GM12864 (cell line): Measurements from ENCODE around the gene OSBPL3.

ENCODE experiments used
- DNase-seq: peaks from one replicate; pipeline ENCODE4 v3.0.0-alpha.2; 2011; ENCODE audit warnings: low read depth
- H3K4me3 ChIP-seq: 2 replicates; pipeline ENCODE4 v1.5.1; 2011; ENCODE audit warnings: mild to moderate bottlenecking, low read depth, low read length, control low read depth
- CTCF ChIP-seq: IDR thresholded peaks from 2 replicates; pipeline ENCODE4 v1.5.1; 2011; ENCODE audit warnings: low read depth, mild to moderate bottlenecking, moderate library complexity, low read length, control low read depth, inconsistent platforms; ENCODE audit errors: missing control alignments

Gene OSBPL3

GRCh38 chr7:24972991-24973390 lies 7.0 kb downstream of the OSBPL3 start:
- no peak overlapping the region for H3K4me3 ChIP-seq
- TF ChIP-seq CTCF = no peak
- no peak for DNase-seq

- DNase-seq = no peak
- TF ChIP-seq CTCF = no peak
- no peak overlapping the region for H3K4me3 ChIP-seq
Observed at GRCh38 chr7:24972166-24972477, 7.9 kb downstream of the OSBPL3 start.

- no peak overlapping the region for H3K4me3 ChIP-seq
- TF ChIP-seq CTCF = no peak
- no peak for DNase-seq
Observed at GRCh38 chr7:24971333-24972165, 8.4 kb downstream of the OSBPL3 start.

GRCh38 chr7:24970676-24971075 lies 9.3 kb downstream of the OSBPL3 start:
- no peak overlapping the region for H3K4me3 ChIP-seq
- no peak for DNase-seq
- no peak for TF ChIP-seq CTCF

GRCh38 chr7:24968165-24968564 lies 11.8 kb downstream of the OSBPL3 start:
- no peak overlapping the region for H3K4me3 ChIP-seq
- no peak for TF ChIP-seq CTCF
- DNase-seq = no peak

- DNase-seq = no peak
- no peak for TF ChIP-seq CTCF
- H3K4me3 ChIP-seq = no peak overlapping the region
Observed at GRCh38 chr7:24967696-24968095, 12.3 kb downstream of the OSBPL3 start.

- no peak overlapping the region for H3K4me3 ChIP-seq
- no peak for DNase-seq
- TF ChIP-seq CTCF = no peak
Observed at GRCh38 chr7:24966802-24967201, 13.2 kb downstream of the OSBPL3 start.
